H9 (cell line): Measurements from ENCODE around the gene MGAT5B. TPM values are rescaled to one million over a fixed set of nuclear protein-coding genes. Genes with fewer than 3 reads are reported as not detected.

ENCODE experiments used
- DNase-seq: peaks from one replicate; pipeline ENCODE4 v3.0.0-alpha.2; 2017
- H2AFZ ChIP-seq: one replicate; pipeline ENCODE4 v1.6.1; 2013; ENCODE audit warnings: mild to moderate bottlenecking, low read length, control low read depth, moderate library complexity
- H2AK5ac ChIP-seq: 2 replicates; pipeline ENCODE4 v1.6.1; 2013; ENCODE audit warnings: low read length, control low read depth, mixed read lengths; ENCODE audit not compliant: insufficient read length
- H2BK120ac ChIP-seq: one replicate; pipeline ENCODE4 v1.6.1; 2013; ENCODE audit warnings: low read depth, mild to moderate bottlenecking, low read length, control low read depth, inconsistent platforms; ENCODE audit not compliant: poor library complexity, severe bottlenecking
- H2BK12ac ChIP-seq: 2 replicates; pipeline ENCODE4 v1.6.1; 2013; ENCODE audit warnings: low read length, control low read depth, mixed read lengths, low read depth; ENCODE audit not compliant: insufficient read length
- H2BK15ac ChIP-seq: 2 replicates; pipeline ENCODE4 v1.6.1; 2013; ENCODE audit warnings: low read depth, low read length, control low read depth
- H2BK20ac ChIP-seq: one replicate; pipeline ENCODE4 v1.6.1; 2013; ENCODE audit warnings: low read depth, mild to moderate bottlenecking, low read length, control low read depth, inconsistent platforms; ENCODE audit not compliant: poor library complexity, severe bottlenecking
- H2BK5ac ChIP-seq: 2 replicates; pipeline ENCODE4 v1.6.1; 2013; ENCODE audit warnings: low read length, control low read depth, mixed read lengths; ENCODE audit not compliant: insufficient read length
- H3K14ac ChIP-seq: 2 replicates; pipeline ENCODE4 v1.6.1; 2013; ENCODE audit warnings: low read length, control low read depth; ENCODE audit not compliant: insufficient read depth
- H3K18ac ChIP-seq: 2 replicates; pipeline ENCODE4 v1.6.1; 2013; ENCODE audit warnings: low read depth, mild to moderate bottlenecking, mixed read lengths, low read length, control low read depth; ENCODE audit not compliant: insufficient read length
- H3K23ac ChIP-seq: 2 replicates; pipeline ENCODE4 v1.6.1; 2013; ENCODE audit warnings: low read length, control low read depth, mixed read lengths, low read depth; ENCODE audit not compliant: insufficient read length
- H3K23me2 ChIP-seq: 2 replicates; pipeline ENCODE4 v1.6.1; 2013; ENCODE audit warnings: low read depth, mild to moderate bottlenecking, mixed read lengths, low read length, control low read depth; ENCODE audit not compliant: insufficient read length, poor library complexity, severe bottlenecking
- H3K27ac ChIP-seq: 2 replicates; pipeline ENCODE4 v1.5.1; 2013; ENCODE audit warnings: low read length, control low read depth, mixed read lengths, low read depth; ENCODE audit not compliant: insufficient read length
- H3K27me3 ChIP-seq: 2 replicates; pipeline ENCODE4 v1.6.1; 2013; ENCODE audit warnings: low read length, control low read depth, inconsistent platforms; ENCODE audit not compliant: insufficient read depth
- H3K4ac ChIP-seq: 2 replicates; pipeline ENCODE4 v1.6.1; 2013; ENCODE audit warnings: low read depth, mild to moderate bottlenecking, control low read depth, inconsistent platforms, low read length, moderate library complexity
- H3K4me1 ChIP-seq: 2 replicates; pipeline ENCODE4 v1.6.1; 2013; ENCODE audit warnings: low read length, control low read depth, inconsistent platforms; ENCODE audit not compliant: insufficient read depth
- H3K4me2 ChIP-seq: 2 replicates; pipeline ENCODE4 v1.6.1; 2013; ENCODE audit warnings: low read length, control low read depth, mixed read lengths; ENCODE audit not compliant: insufficient read length, insufficient read depth
- H3K56ac ChIP-seq: 2 replicates; pipeline ENCODE4 v1.6.1; 2013; ENCODE audit warnings: low read depth, mild to moderate bottlenecking, mixed read lengths, low read length, control low read depth; ENCODE audit not compliant: insufficient read length
- H3K79me1 ChIP-seq: 2 replicates; pipeline ENCODE4 v1.6.1; 2013; ENCODE audit warnings: low read depth, mild to moderate bottlenecking, moderate library complexity, low read length, control low read depth, inconsistent platforms; ENCODE audit not compliant: insufficient read depth, poor library complexity, severe bottlenecking
- H3K79me2 ChIP-seq: 2 replicates; pipeline ENCODE4 v1.6.1; 2013; ENCODE audit warnings: low read length, control low read depth, inconsistent platforms; ENCODE audit not compliant: insufficient read depth
- H3K9ac ChIP-seq: 2 replicates; pipeline ENCODE4 v1.6.1; 2013; ENCODE audit warnings: low read length, control low read depth, mixed read lengths; ENCODE audit not compliant: insufficient read length; ENCODE audit errors: extremely low read depth
- H3K9me3 ChIP-seq: one replicate; pipeline ENCODE4 v1.6.1; 2013; ENCODE audit warnings: low read depth, low read length, inconsistent platforms; ENCODE audit not compliant: control insufficient read depth
- H3T11ph ChIP-seq: one replicate; pipeline ENCODE4 v1.6.1; 2013; ENCODE audit warnings: mild to moderate bottlenecking, low read length, control low read depth, inconsistent platforms
- H4K20me1 ChIP-seq: one replicate; pipeline ENCODE4 v1.6.1; 2013; ENCODE audit not compliant: control insufficient read depth, insufficient read length, insufficient read depth
- H4K5ac ChIP-seq: 2 replicates; pipeline ENCODE4 v1.6.1; 2013; ENCODE audit warnings: low read depth, mild to moderate bottlenecking, mixed read lengths, low read length, control low read depth; ENCODE audit not compliant: insufficient read length
- H4K8ac ChIP-seq: replicated peaks from 2 replicates; pipeline ENCODE4 v1.6.1; 2013; ENCODE audit warnings: low read length, control low read depth, mixed read lengths, low read depth; ENCODE audit not compliant: insufficient read length
- H4K91ac ChIP-seq: 2 replicates; pipeline ENCODE4 v1.6.1; 2013; ENCODE audit warnings: low read depth, mild to moderate bottlenecking, moderate library complexity, mixed read lengths, low read length, control low read depth; ENCODE audit not compliant: insufficient read length
- H3K27ac Mint-ChIP-seq, 3 experiments: 2 replicates in 2 of 3; 3 replicates in 1 of 3; pipeline ENCODE4 v1.8.0; 2020 to 2021; ENCODE audit warnings: mixed read lengths in 3 of 3, mild to moderate bottlenecking in 1 of 3, moderate library complexity in 1 of 3
- H3K27me3 Mint-ChIP-seq: 2 replicates; pipeline ENCODE4 v1.8.0; 2021; ENCODE audit warnings: low read depth, mild to moderate bottlenecking, moderate library complexity, mixed read lengths
- H3K36me3 Mint-ChIP-seq, 3 experiments: 2 replicates in 2 of 3; 3 replicates in 1 of 3; pipeline ENCODE4 v1.8.0; 2020 to 2021; ENCODE audit warnings: low read depth in 3 of 3, mixed read lengths in 3 of 3; ENCODE audit not compliant: insufficient read depth in 1 of 3
- H3K4me1 Mint-ChIP-seq, 2 experiments: 2 replicates each; pipeline ENCODE4 v1.8.0; 2020; ENCODE audit warnings: mixed read lengths in 2 of 2
- H3K4me3 Mint-ChIP-seq, 2 experiments: 2 replicates in 1 of 2; 3 replicates in 1 of 2; pipeline ENCODE4 v1.8.0; 2020 to 2021; ENCODE audit warnings: mild to moderate bottlenecking in 2 of 2, mixed read lengths in 2 of 2, moderate library complexity in 1 of 2
- H3K9me3 Mint-ChIP-seq, 2 experiments: 2 replicates in 1 of 2; 3 replicates in 1 of 2; pipeline ENCODE4 v1.8.0; 2020; ENCODE audit warnings: mild to moderate bottlenecking in 2 of 2, mixed read lengths in 2 of 2, moderate library complexity in 1 of 2
- WGBS: extraction: QIAGEN DNeasy Blood & Tissue Kit; methylation state at CpG from one replicate; pipeline ENCODE4 v1.1.7; 2013; ENCODE audit warnings: missing lambda C conversion rate, low lambda C conversion rate, mixed read lengths; ENCODE audit not compliant: insufficient read length; ENCODE audit errors: extremely low coverage; 5-methylcytosine and 5-hydroxymethylcytosine counted together
- total RNA-seq: library from RNA; stranded (reverse); gene quantifications from 2 replicates; pipeline ENCODE4 v1.2.1, GENCODE V29; 2021
- TF ChIP-seq, protein P1 (sequence below): fragments of 200-600 bp; sonication (generic); conservative IDR thresholded peaks from 3 replicates; pipeline ENCODE4 v1.8.0; 2021; ENCODE audit warnings: antibody characterized with exemption, mild to moderate bottlenecking

Gene MGAT5B
- total RNA-seq, 1 experiment from 2014 or later: 4.9 TPM

GRCh38 chr17:76948301-76948700 lies 80.1 kb downstream of the MGAT5B start:
- Mint-ChIP-seq H3K9me3 (no peaks in the 10 kb centered on the region), H3K27me3 (no peaks in the 10 kb centered on the region), H3K4me3 (no peak overlapping the region), H3K36me3 (no peaks in the 10 kb centered on the region; a peak in 1 of 7 replicates), H3K4me1 (peaks cover 0 to 29% of the 10 kb centered on the region in 2 experiments; a peak in 3 of 4 replicates), H3K27ac (no peak overlapping the region; a peak in 1 of 7 replicates)
- WGBS: no CpG with 5 or more reads among the region's 10 CpGs
- Histone ChIP-seq H3K18ac (no peak overlapping the region), H2AK5ac (no peak overlapping the region), H2BK20ac (no peak overlapping the region), H3K79me1 (no peaks in the 10 kb centered on the region), H3K79me2 (no peaks in the 10 kb centered on the region), H2BK5ac (no peak overlapping the region), H2BK15ac (no peak overlapping the region), H3K14ac (no peak overlapping the region), H3K9me3 (no peaks in the 10 kb centered on the region), H3K27me3 (no peaks in the 10 kb centered on the region), H3K23me2 (no peaks in the 10 kb centered on the region), H4K91ac (no peak overlapping the region), H3K27ac (no peak overlapping the region), H4K8ac (no peak overlapping the region), H2BK12ac (no peak overlapping the region), H2BK120ac (no peak overlapping the region), H3T11ph (no peak overlapping the region), H3K23ac (no peak overlapping the region), H4K5ac (no peak overlapping the region), H3K4me1 (no peaks in the 10 kb centered on the region), H3K4me2 (no peak overlapping the region), H3K4ac (no peak overlapping the region), H4K20me1 (no peaks in the 10 kb centered on the region), H3K9ac (no peak overlapping the region), H2AFZ (no peak overlapping the region), H3K56ac (no peak overlapping the region)
- DNase-seq: no peak
- TF ChIP-seq, protein P1, sequence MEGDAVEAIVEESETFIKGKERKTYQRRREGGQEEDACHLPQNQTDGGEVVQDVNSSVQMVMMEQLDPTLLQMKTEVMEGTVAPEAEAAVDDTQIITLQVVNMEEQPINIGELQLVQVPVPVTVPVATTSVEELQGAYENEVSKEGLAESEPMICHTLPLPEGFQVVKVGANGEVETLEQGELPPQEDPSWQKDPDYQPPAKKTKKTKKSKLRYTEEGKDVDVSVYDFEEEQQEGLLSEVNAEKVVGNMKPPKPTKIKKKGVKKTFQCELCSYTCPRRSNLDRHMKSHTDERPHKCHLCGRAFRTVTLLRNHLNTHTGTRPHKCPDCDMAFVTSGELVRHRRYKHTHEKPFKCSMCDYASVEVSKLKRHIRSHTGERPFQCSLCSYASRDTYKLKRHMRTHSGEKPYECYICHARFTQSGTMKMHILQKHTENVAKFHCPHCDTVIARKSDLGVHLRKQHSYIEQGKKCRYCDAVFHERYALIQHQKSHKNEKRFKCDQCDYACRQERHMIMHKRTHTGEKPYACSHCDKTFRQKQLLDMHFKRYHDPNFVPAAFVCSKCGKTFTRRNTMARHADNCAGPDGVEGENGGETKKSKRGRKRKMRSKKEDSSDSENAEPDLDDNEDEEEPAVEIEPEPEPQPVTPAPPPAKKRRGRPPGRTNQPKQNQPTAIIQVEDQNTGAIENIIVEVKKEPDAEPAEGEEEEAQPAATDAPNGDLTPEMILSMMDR: no peak
